SU-DHL-6 (cell line): Measurements from ENCODE around the gene GPHN.
"Not testable (repeated sequence)": the region's sequence is repeated elsewhere in the genome, so short reads cannot be mapped to it uniquely, and the experiment has no call there.

Source experiments
- H2AFZ ChIP-seq: fragments of 200-600 bp; sonication (generic); 2 replicates; pipeline ENCODE4 v1.6.1; 2014; ENCODE audit warnings: low read depth, mild to moderate bottlenecking, moderate library complexity, mixed read lengths, antibody characterized with exemption, low read length; ENCODE audit not compliant: severe bottlenecking
- H3F3A ChIP-seq: fragments of 200-600 bp; shearing (Covaris generic); 2 replicates; pipeline ENCODE4 v1.6.0; 2016; ENCODE audit warnings: antibody characterized with exemption, mild to moderate bottlenecking; ENCODE audit not compliant: insufficient read depth
- H3K27ac ChIP-seq: fragments of 200-600 bp; sonication (generic); 2 replicates; pipeline ENCODE4 v1.5.1; 2016; ENCODE audit warnings: low read depth, mild to moderate bottlenecking, low read length, moderate library complexity, mixed read lengths
- H3K27me3 ChIP-seq: fragments of 200-600 bp; sonication (generic), shearing (Covaris generic); 2 replicates; pipeline ENCODE4 v1.6.0; 2014; ENCODE audit warnings: mild to moderate bottlenecking, low read length
- H3K36me3 ChIP-seq: fragments of 200-600 bp; sonication (generic); 2 replicates; pipeline ENCODE4 v1.6.1; 2014; ENCODE audit warnings: mild to moderate bottlenecking, low read length, mixed read lengths
- H3K4me2 ChIP-seq: fragments of 300-600, 200-600 bp; shearing (Covaris generic), sonication (generic); 2 replicates; pipeline ENCODE4 v1.6.0; 2014; ENCODE audit warnings: low read length, low read depth, mild to moderate bottlenecking; ENCODE audit not compliant: poor library complexity, severe bottlenecking
- H3K4me3 ChIP-seq: fragments of 200-600 bp; sonication (generic); 2 replicates; pipeline ENCODE4 v1.5.1; 2014; ENCODE audit warnings: antibody characterized with exemption, low read length, mild to moderate bottlenecking, mixed read lengths; ENCODE audit not compliant: insufficient read depth, poor library complexity, severe bottlenecking
- H3K79me2 ChIP-seq: fragments of 200-600 bp; sonication (generic); 2 replicates; pipeline ENCODE4 v1.6.1; 2014; ENCODE audit warnings: mild to moderate bottlenecking, low read length, moderate library complexity; ENCODE audit not compliant: insufficient read depth
- H3K9ac ChIP-seq: fragments of 200-600 bp; sonication (generic); 2 replicates; pipeline ENCODE4 v1.7.0; 2014; ENCODE audit warnings: mild to moderate bottlenecking, low read length
- H3K9me2 ChIP-seq: fragments of 200-600 bp; sonication (generic); replicated peaks from 2 replicates; pipeline ENCODE4 v1.6.1; 2014; ENCODE audit warnings: low read length; ENCODE audit not compliant: insufficient read depth
- H3K9me3 ChIP-seq: fragments of 200-600 bp; sonication (generic); 2 replicates; pipeline ENCODE4 v1.6.1; 2014; ENCODE audit warnings: low read length, mixed read lengths; ENCODE audit not compliant: insufficient read depth
- H4K20me1 ChIP-seq: fragments of 200-600 bp; sonication (generic); 2 replicates; pipeline ENCODE4 v1.6.1; 2014; ENCODE audit warnings: low read depth, mild to moderate bottlenecking, antibody characterized with exemption, low read length, moderate library complexity, mixed read lengths
- EZH2phosphoT487 ChIP-seq: fragments of 200-600 bp; sonication (generic), shearing (Covaris generic); conservative IDR thresholded peaks from 2 replicates; pipeline ENCODE4 v1.6.1; 2018; ENCODE audit warnings: mild to moderate bottlenecking, antibody characterized with exemption, low read length, moderate library complexity, mixed read lengths
- TF ChIP-seq, protein P1 (sequence below): fragments of 200-600 bp; sonication (generic); IDR thresholded peaks from one replicate; pipeline ENCODE4 v1.5.1; 2017; ENCODE audit warnings: antibody characterized with exemption, mild to moderate bottlenecking, low read length, moderate library complexity; ENCODE audit not compliant: insufficient read depth, poor library complexity, severe bottlenecking

GPHN gene

GRCh38 chr14:66827182-66827581, 319.2 kb downstream of the GPHN start:
- Histone ChIP-seq H3K4me3 (no peak overlapping the region), H3K79me2 (no peaks in the 10 kb centered on the region), H3K9ac (no peak overlapping the region), H3K27me3 (no peaks in the 10 kb centered on the region), H3K27ac (no peak overlapping the region), H3K4me2 (no peak overlapping the region), H3K36me3 (no peaks in the 10 kb centered on the region), H4K20me1 (no peaks in the 10 kb centered on the region), H2AFZ (no peak overlapping the region), H3K9me2 (no peaks in the 10 kb centered on the region), H3F3A (no peaks in the 10 kb centered on the region), H3K9me3 (no peaks in the 10 kb centered on the region)
- TF ChIP-seq EZH2phosphoT487 = no peak
- TF ChIP-seq, protein P1, sequence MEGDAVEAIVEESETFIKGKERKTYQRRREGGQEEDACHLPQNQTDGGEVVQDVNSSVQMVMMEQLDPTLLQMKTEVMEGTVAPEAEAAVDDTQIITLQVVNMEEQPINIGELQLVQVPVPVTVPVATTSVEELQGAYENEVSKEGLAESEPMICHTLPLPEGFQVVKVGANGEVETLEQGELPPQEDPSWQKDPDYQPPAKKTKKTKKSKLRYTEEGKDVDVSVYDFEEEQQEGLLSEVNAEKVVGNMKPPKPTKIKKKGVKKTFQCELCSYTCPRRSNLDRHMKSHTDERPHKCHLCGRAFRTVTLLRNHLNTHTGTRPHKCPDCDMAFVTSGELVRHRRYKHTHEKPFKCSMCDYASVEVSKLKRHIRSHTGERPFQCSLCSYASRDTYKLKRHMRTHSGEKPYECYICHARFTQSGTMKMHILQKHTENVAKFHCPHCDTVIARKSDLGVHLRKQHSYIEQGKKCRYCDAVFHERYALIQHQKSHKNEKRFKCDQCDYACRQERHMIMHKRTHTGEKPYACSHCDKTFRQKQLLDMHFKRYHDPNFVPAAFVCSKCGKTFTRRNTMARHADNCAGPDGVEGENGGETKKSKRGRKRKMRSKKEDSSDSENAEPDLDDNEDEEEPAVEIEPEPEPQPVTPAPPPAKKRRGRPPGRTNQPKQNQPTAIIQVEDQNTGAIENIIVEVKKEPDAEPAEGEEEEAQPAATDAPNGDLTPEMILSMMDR = no peak

DNA sequence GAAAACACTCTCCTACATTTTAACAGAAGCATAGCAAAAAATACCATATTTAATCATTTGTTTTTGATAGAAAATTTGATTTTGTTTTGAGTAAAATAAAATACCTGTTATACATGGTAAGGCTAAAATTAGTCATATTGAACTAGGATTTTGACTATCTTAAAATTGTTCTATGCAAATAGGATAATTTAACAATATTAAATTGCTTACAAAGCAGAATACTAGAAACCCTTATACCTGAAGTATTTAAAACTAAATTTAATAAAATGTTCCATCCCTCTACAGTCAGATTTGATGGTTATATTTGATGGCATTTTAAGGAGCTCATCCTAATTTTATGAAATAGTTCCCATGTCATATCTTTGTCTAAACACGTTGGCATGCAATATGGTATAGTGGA, 323.2 kb downstream of the GPHN start:
- Histone ChIP-seq H3F3A (no peaks in the 10 kb centered on the region), H3K79me2 (no peaks in the 10 kb centered on the region), H2AFZ (no peak overlapping the region), H3K9me2 (no peaks in the 10 kb centered on the region), H3K9ac (no peak overlapping the region), H3K36me3 (no peaks in the 10 kb centered on the region), H3K27me3 (no peaks in the 10 kb centered on the region), H3K9me3 (no peaks in the 10 kb centered on the region), H3K4me2 (no peak overlapping the region), H3K27ac (no peak overlapping the region), H3K4me3 (no peak overlapping the region), H4K20me1 (no peaks in the 10 kb centered on the region)
- TF ChIP-seq EZH2phosphoT487 = no peak
- TF ChIP-seq, protein P1 = no peak

- Histone ChIP-seq H4K20me1 (no peaks in the 10 kb centered on the region), H3K4me2 (no peak overlapping the region), H3K9me2 (no peaks in the 10 kb centered on the region), H2AFZ (no peak overlapping the region), H3K36me3 (no peaks in the 10 kb centered on the region), H3K9me3 (no peaks in the 10 kb centered on the region), H3K27me3 (no peaks in the 10 kb centered on the region), H3K27ac (no peak overlapping the region), H3F3A (no peaks in the 10 kb centered on the region), H3K79me2 (no peaks in the 10 kb centered on the region), H3K9ac (no peak overlapping the region), H3K4me3 (no peak overlapping the region)
- no peak for TF ChIP-seq EZH2phosphoT487
- TF ChIP-seq, protein P1 = no peak
Measured at GRCh38 chr14:66833816-66834215, 325.9 kb downstream of the GPHN start.

DNA sequence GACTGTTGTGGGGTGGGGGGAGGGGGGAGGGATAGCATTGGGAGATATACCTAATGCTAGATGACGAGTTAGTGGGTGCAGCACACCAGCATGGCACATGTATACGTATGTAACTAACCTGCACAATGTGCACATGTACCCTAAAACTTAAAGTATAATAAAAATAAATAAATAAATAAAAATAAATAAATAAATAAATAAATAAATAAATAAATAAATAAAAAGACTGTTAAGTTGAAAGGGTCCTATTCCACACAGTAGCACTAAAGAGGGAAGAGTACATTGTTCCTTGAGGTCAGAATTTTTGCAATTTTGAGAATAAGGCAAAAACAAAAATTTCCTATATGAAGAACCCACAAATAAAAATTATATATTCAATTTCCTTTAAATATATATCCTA, 329.5 kb downstream of the GPHN start:
- not testable (repeated sequence) for H3K36me3 ChIP-seq, H3K9me3 ChIP-seq, H2AFZ ChIP-seq, H3K4me2 ChIP-seq, H3F3A ChIP-seq, H3K9me2 ChIP-seq, H3K79me2 ChIP-seq, H3K9ac ChIP-seq, H3K4me3 ChIP-seq, H3K27ac ChIP-seq, H4K20me1 ChIP-seq, H3K27me3 ChIP-seq
